GM21825 (cell line): ENCODE measurements around the gene TTLL8.

Experiments
- ATAC-seq: cut with Tn5 transposase; IDR thresholded peaks from one replicate; pipeline ENCODE4 v1.9.1; 2021; ENCODE audit warnings: mild to moderate bottlenecking, moderate library complexity; ENCODE audit not compliant: unreplicated experiment

Gene TTLL8

GRCh38 chr22:50062509-50063135 lies 4.5 kb upstream of the TTLL8 start:
- no peak for ATAC-seq

- ATAC-seq = no peak
Measured at GRCh38 chr22:50061824-50062355, 3.8 kb upstream of the TTLL8 start.

- no peak for ATAC-seq
Measured at GRCh38 chr22:50061141-50061823, 3.2 kb upstream of the TTLL8 start.

- ATAC-seq = no peak
Measured at GRCh38 chr22:50060441-50061140, 2.5 kb upstream of the TTLL8 start.

- ATAC-seq = no peak
Measured at GRCh38 chr22:50059881-50060262, 1.8 kb upstream of the TTLL8 start.

- ATAC-seq = no peak
Measured at GRCh38 chr22:50058906-50059880, 1.1 kb upstream of the TTLL8 start.

- ATAC-seq = no peak
Measured at GRCh38 chr22:50057278-50058060, 629 bp downstream of the TTLL8 start.

- no peak for ATAC-seq
Measured at GRCh38 chr22:50056214-50056972, 1.7 kb downstream of the TTLL8 start.

GRCh38 chr22:50053861-50054260 lies 4.2 kb downstream of the TTLL8 start:
- no peak for ATAC-seq

- ATAC-seq = no peak
Measured at GRCh38 chr22:50051930-50052329, 6.2 kb downstream of the TTLL8 start.

GRCh38 chr22:50049299-50050195 lies 8.6 kb downstream of the TTLL8 start:
- ATAC-seq = no peak

GRCh38 chr22:50048836-50049235 lies 9.3 kb downstream of the TTLL8 start:
- no peak for ATAC-seq

GRCh38 chr22:50048061-50048765 lies 9.9 kb downstream of the TTLL8 start:
- no peak for ATAC-seq

- ATAC-seq = no peak
Measured at GRCh38 chr22:50047346-50047745, 10.8 kb downstream of the TTLL8 start.

GRCh38 chr22:50046481-50047245 lies 11.4 kb downstream of the TTLL8 start:
- no peak for ATAC-seq

- ATAC-seq = no peak
Measured at GRCh38 chr22:50046019-50046415, 12.1 kb downstream of the TTLL8 start.
